OCI-LY3 (cell line): ENCODE data around the gene SLCO4A1.

ENCODE experiments used
- EZH2phosphoT487 ChIP-seq: fragments of 200-600 bp; shearing (Covaris generic); IDR thresholded peaks from 2 replicates; pipeline ENCODE4 v1.6.1; 2018; ENCODE audit warnings: antibody characterized with exemption, mixed run types, low read depth
- TF ChIP-seq, protein P1 (sequence below): fragments of 200-600, 300-600 bp; sonication (generic); IDR thresholded peaks from 2 replicates; pipeline ENCODE4 v1.5.1; 2014; ENCODE audit warnings: antibody characterized with exemption, low read length, low read depth

GRCh38 chr20:62622877-62623487 is 19.3 kb upstream of the SLCO4A1 start:
- TF ChIP-seq, protein P1, sequence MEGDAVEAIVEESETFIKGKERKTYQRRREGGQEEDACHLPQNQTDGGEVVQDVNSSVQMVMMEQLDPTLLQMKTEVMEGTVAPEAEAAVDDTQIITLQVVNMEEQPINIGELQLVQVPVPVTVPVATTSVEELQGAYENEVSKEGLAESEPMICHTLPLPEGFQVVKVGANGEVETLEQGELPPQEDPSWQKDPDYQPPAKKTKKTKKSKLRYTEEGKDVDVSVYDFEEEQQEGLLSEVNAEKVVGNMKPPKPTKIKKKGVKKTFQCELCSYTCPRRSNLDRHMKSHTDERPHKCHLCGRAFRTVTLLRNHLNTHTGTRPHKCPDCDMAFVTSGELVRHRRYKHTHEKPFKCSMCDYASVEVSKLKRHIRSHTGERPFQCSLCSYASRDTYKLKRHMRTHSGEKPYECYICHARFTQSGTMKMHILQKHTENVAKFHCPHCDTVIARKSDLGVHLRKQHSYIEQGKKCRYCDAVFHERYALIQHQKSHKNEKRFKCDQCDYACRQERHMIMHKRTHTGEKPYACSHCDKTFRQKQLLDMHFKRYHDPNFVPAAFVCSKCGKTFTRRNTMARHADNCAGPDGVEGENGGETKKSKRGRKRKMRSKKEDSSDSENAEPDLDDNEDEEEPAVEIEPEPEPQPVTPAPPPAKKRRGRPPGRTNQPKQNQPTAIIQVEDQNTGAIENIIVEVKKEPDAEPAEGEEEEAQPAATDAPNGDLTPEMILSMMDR: no peak
- TF ChIP-seq EZH2phosphoT487: no peak
